A549 (cell line): ENCODE results near the gene OXTR. TPM values are rescaled to one million over a fixed set of nuclear protein-coding genes. Genes with fewer than 3 reads are reported as not detected.
A peak's percentile ranks its signal among the peaks of the same experiment; 100 is the strongest.

Source experiments
- ATAC-seq, 2 experiments: fragments of 200-7000 bp in 1 of 2; fragments of >200 bp in 1 of 2; cut with Nextera tagmentation in 1 of 2; cut with Tn5 transposase in 1 of 2; 3 replicates each; pipeline versions ENCODE4 v1.8.0 to v1.9.1; 2018 to 2020; ENCODE audit warnings: mild to moderate bottlenecking in 1 of 2, moderate library complexity in 1 of 2
- CTCF ChIA-PET: fragments of 300-600 bp; sonication (Branson Sonifier 250); formaldehyde crosslinking; extraction: SDS; loops from one replicate; lab custom pipeline; 2021; ENCODE audit warnings: antibody characterized with exemption, inconsistent platforms; lab: Yijun Ruan, JAX
- POLR2A ChIA-PET: fragments of 350-600 bp; formaldehyde crosslinking; extraction: SDS; loops from one replicate; lab custom pipeline; 2021; ENCODE audit warnings: antibody characterized with exemption, inconsistent platforms; lab: Yijun Ruan, JAX
- DNase-seq, 2 experiments: peaks; one replicate each; pipeline versions ENCODE4 v3.0.0 to v3.0.0-alpha.2; 2011 to 2016; ENCODE audit warnings: low read depth in 1 of 2, low spot score in 1 of 2
- FAIRE-seq: peaks from 2 replicates; lab custom pipeline; 2011; peaks lifted over from hg19 to GRCh38; lab: Jason Lieb, UNC
- H3K27ac ChIP-seq, 2 experiments: fragments of >200 bp; sonication (Bioruptor Twin); formaldehyde crosslinking; 3 replicates each; pipeline ENCODE4 v1.5.1; 2016 to 2017
- H3K4me1 ChIP-seq: fragments of >200 bp; sonication (Bioruptor Twin); formaldehyde crosslinking; 3 replicates; pipeline ENCODE4 v1.6.1; 2016
- H3K4me2 ChIP-seq: fragments of >200 bp; sonication (Bioruptor Twin); formaldehyde crosslinking; 3 replicates; pipeline ENCODE4 v1.6.1; 2016
- H3K4me3 ChIP-seq: fragments of >200 bp; sonication (Bioruptor Twin); formaldehyde crosslinking; 3 replicates; pipeline ENCODE4 v1.5.1; 2016
- H3K9me3 ChIP-seq: fragments of >200 bp; sonication (Bioruptor Twin); formaldehyde crosslinking; 3 replicates; pipeline ENCODE4 v1.6.1; 2016
- ATOH8 ChIP-seq: fragments of 250-450 bp; sonication (Bioruptor Pico); IDR thresholded peaks from 2 replicates; pipeline ENCODE4 v1.5.0; 2020; ENCODE audit warnings: low read depth, mild to moderate bottlenecking, moderate library complexity
- BCL3 ChIP-seq: fragments of >200 bp; sonication (Bioruptor Twin); formaldehyde crosslinking; IDR thresholded peaks from 3 replicates; pipeline ENCODE4 v1.6.1; 2016
- CEBPB ChIP-seq, 2 experiments: fragments of >200 bp in 1 of 2; sonication (Bioruptor Twin) in 1 of 2; formaldehyde crosslinking in 1 of 2; IDR thresholded peaks; 2 replicates each; pipeline ENCODE4 v1.6.1; 2012 to 2016
- EHF ChIP-seq: fragments of 250-450 bp; sonication (Bioruptor Pico); IDR thresholded peaks from 2 replicates; pipeline ENCODE4 v1.5.0; 2020; ENCODE audit warnings: mild to moderate bottlenecking
- FOSL2 ChIP-seq, 2 experiments: fragments of 450-650 bp in 1 of 2; fragments of >200 bp in 1 of 2; sonication (Bioruptor Twin) in 1 of 2; formaldehyde crosslinking; IDR thresholded peaks; 2 replicates each; pipeline versions ENCODE4 v1.5.0 to v1.6.1; 2016 to 2020; ENCODE audit warnings: mild to moderate bottlenecking in 1 of 2, moderate library complexity in 1 of 2
- HEYL ChIP-seq: fragments of 250-450 bp; sonication (Bioruptor Pico); IDR thresholded peaks from 2 replicates; pipeline ENCODE4 v1.8.0; 2021; ENCODE audit warnings: mild to moderate bottlenecking, moderate library complexity
- HMGXB4 ChIP-seq: fragments of 250-450 bp; sonication (Bioruptor Pico); IDR thresholded peaks from 2 replicates; pipeline ENCODE4 v1.5.0; 2021; ENCODE audit warnings: mild to moderate bottlenecking, moderate library complexity, borderline replicate concordance
- HOXB13 ChIP-seq: fragments of 250-450 bp; sonication (Bioruptor Pico); IDR thresholded peaks from 2 replicates; pipeline ENCODE4 v1.5.0; 2020; ENCODE audit warnings: low read depth, mild to moderate bottlenecking, moderate library complexity
- JUNB ChIP-seq: fragments of >200 bp; sonication (Bioruptor Twin); formaldehyde crosslinking; IDR thresholded peaks from 2 replicates; pipeline ENCODE4 v1.6.1; 2016
- KDM1A ChIP-seq: fragments of 200-600 bp; sonication (generic); IDR thresholded peaks from 2 replicates; pipeline ENCODE4 v1.6.1; 2016; ENCODE audit warnings: low read depth, mild to moderate bottlenecking
- KDM5A ChIP-seq: fragments of 200-600 bp; sonication (generic); IDR thresholded peaks from 2 replicates; pipeline ENCODE4 v1.6.1; 2016; ENCODE audit warnings: antibody characterized with exemption, mild to moderate bottlenecking
- MAX ChIP-seq: IDR thresholded peaks from 2 replicates; pipeline ENCODE4 v1.6.1; 2012
- POLR2AphosphoS2 ChIP-seq: conservative IDR thresholded peaks from 2 replicates; pipeline ENCODE4 v1.6.1; 2012; ENCODE audit warnings: low read length, improper control_type of control experiment, inconsistent platforms
- RAD21 ChIP-seq, 2 experiments: fragments of >200 bp in 1 of 2; sonication (Bioruptor Twin) in 1 of 2; formaldehyde crosslinking in 1 of 2; IDR thresholded peaks in 1 of 2; conservative IDR thresholded peaks in 1 of 2; 2 replicates in 1 of 2; 3 replicates in 1 of 2; pipeline ENCODE4 v1.6.1; 2012 to 2018; ENCODE audit warnings: inconsistent platforms in 1 of 2
- RNF2 ChIP-seq: fragments of 200-600 bp; sonication (generic); IDR thresholded peaks from 2 replicates; pipeline ENCODE4 v1.6.1; 2016; ENCODE audit warnings: low read depth, mild to moderate bottlenecking, antibody characterized with exemption, moderate library complexity, borderline replicate concordance
- SMC3 ChIP-seq: fragments of >200 bp; sonication (Bioruptor Twin); formaldehyde crosslinking; IDR thresholded peaks from 3 replicates; pipeline ENCODE4 v1.6.1; 2018; ENCODE audit warnings: inconsistent platforms
- SREBF2 ChIP-seq: fragments of 450-650 bp; IDR thresholded peaks from 2 replicates; pipeline ENCODE4 v1.6.1; 2014; ENCODE audit warnings: mild to moderate bottlenecking, moderate library complexity
- WGBS: methylation state at CpG from one replicate; pipeline ENCODE4 v1.1.6; 2017; ENCODE audit errors: missing lambda C conversion rate; 5-methylcytosine and 5-hydroxymethylcytosine counted together
- polyA plus RNA-seq, 4 experiments: library from polyadenylated mRNA; depleted of rRNA in 3 of 4; stranded (reverse); fragments of >200 nt; fragmentation: RNase III in 1 of 4; extraction: RNeasy Plus Mini Kit Qiagen cat#74134 plus additional on column Dnase treatment in 1 of 4; gene quantifications; 2 replicates in 3 of 4; 3 replicates in 1 of 4; pipeline ENCODE4 v1.2.3, GENCODE V29; 2011 to 2017
- TF ChIP-seq, protein P1 (sequence below): IDR thresholded peaks from 2 replicates; pipeline ENCODE4 v1.6.1; 2012; ENCODE audit warnings: low read depth, borderline replicate concordance
- TF ChIP-seq, protein P2 (sequence below): fragments of >200 bp; sonication (Bioruptor Twin); formaldehyde crosslinking; IDR thresholded peaks from 3 replicates; pipeline ENCODE4 v1.5.1; 2016

OXTR gene
- polyA plus RNA-seq, 2 of the 4 experiments (the other 2 are of a cell fraction), result 2.1 to 2.4 TPM

GRCh38 chr3:8745619-8746370 lies 23.6 kb downstream of the OXTR start:
- TF ChIP-seq HMGXB4 (CRISPR knock-in tag) (no peak), KDM1A (no peak), SMC3 (no peak), MAX (no peak), EHF (CRISPR knock-in tag) (no peak), KDM5A (no peak), RAD21 (conservative IDR thresholded peaks at IDR 0.05 in 1 of 2, IDR thresholded peaks at IDR 0.05 in 1 of 2) (no peak), HEYL (CRISPR knock-in tag) (no peak), JUNB (no peak), ATOH8 (CRISPR knock-in tag) (no peak), RNF2 (no peak), CEBPB (IDR thresholded peaks at IDR 0.05) (no peak), FOSL2 (IDR thresholded peaks at IDR 0.05) (no peak), FOSL2 (CRISPR knock-in tag; IDR thresholded peaks at IDR 0.05) (no peak), HOXB13 (no peak), SREBF2 (no peak)
- TF ChIP-seq, protein P1, sequence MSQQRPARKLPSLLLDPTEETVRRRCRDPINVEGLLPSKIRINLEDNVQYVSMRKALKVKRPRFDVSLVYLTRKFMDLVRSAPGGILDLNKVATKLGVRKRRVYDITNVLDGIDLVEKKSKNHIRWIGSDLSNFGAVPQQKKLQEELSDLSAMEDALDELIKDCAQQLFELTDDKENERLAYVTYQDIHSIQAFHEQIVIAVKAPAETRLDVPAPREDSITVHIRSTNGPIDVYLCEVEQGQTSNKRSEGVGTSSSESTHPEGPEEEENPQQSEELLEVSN, result no peak
- WGBS, result 95% methylated on average over 24 of the region's 25 CpGs
- peaks cover 34% of the 10 kb centered on the region for H3K4me1 ChIP-seq
- DNase-seq (no peak), ATAC-seq (no peak), FAIRE-seq (no peak)
- H3K4me2 ChIP-seq, result no peak overlapping the region
- no peak overlapping the region for H3K4me3 ChIP-seq
- ChIA-PET POLR2A (no interaction called here), CTCF (interaction anchor here (0.9 to 3.5 kb wide), 4 partner anchors 18 to 63 kb away, joined by 3 to 20 read pairs (median 4); partner anchors contain the start of gene OXTR)
- H3K27ac ChIP-seq, result 0 out of 6 replicates have a peak overlapping the region, but pooled peaks of 1 of the 2 experiments have one; percentile 17
- H3K9me3 ChIP-seq, result no peaks in the 10 kb centered on the region

DNA sequence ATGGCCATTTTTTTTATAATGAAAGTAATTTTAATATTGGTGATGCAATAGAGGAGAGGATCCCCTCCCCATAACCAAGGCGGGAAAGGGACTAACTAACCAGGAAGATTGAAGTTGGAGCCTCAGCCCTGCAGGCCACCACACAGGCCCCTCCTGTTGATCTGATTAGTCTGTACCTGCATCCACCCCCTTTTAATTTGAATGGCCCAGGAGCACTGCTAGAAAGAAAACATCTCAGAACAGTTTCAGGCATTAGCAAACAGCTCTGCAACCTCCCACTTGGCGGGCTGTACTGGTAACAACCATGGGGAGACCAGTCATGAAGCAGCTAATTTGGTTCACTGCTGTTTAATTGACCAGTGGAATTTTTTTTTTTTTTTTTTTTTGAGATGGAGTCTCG lies 25.5 kb downstream of the OXTR start:
- H3K4me1 ChIP-seq, result peaks cover 50% of the 10 kb centered on the region
- peak overlapping the region; percentile 80 to 81; a peak in 5 of 6 replicates for H3K27ac ChIP-seq
- TF ChIP-seq POLR2AphosphoS2 (no peak), BCL3 (no peak)
- TF ChIP-seq, protein P1, result no peak
- TF ChIP-seq, protein P2, sequence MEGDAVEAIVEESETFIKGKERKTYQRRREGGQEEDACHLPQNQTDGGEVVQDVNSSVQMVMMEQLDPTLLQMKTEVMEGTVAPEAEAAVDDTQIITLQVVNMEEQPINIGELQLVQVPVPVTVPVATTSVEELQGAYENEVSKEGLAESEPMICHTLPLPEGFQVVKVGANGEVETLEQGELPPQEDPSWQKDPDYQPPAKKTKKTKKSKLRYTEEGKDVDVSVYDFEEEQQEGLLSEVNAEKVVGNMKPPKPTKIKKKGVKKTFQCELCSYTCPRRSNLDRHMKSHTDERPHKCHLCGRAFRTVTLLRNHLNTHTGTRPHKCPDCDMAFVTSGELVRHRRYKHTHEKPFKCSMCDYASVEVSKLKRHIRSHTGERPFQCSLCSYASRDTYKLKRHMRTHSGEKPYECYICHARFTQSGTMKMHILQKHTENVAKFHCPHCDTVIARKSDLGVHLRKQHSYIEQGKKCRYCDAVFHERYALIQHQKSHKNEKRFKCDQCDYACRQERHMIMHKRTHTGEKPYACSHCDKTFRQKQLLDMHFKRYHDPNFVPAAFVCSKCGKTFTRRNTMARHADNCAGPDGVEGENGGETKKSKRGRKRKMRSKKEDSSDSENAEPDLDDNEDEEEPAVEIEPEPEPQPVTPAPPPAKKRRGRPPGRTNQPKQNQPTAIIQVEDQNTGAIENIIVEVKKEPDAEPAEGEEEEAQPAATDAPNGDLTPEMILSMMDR, result no peak
- TF ChIP-seq, all 56 proteins: peak for 0
- 89% methylated on average over 3 of the region's 3 CpGs for whole genome bisulfite sequencing
- DNase-seq (no peak), ATAC-seq (no peak), FAIRE-seq (no peak)
- Histone ChIP-seq H3K4me2 (peak overlapping the region; percentile 91), H3K4me3 (no peak overlapping the region), H3K9me3 (no peaks in the 10 kb centered on the region)
- CTCF ChIA-PET, result interaction anchor here (0.7 to 3.5 kb wide), 7 partner anchors 12 to 211 kb away, joined by 3 to 20 read pairs (median 3); partner anchors contain the start of gene OXTR
- POLR2A ChIA-PET, result no interaction called here
